Measurements from ENCODE around the gene TCF7L1.

TCF7L1 gene

DNA sequence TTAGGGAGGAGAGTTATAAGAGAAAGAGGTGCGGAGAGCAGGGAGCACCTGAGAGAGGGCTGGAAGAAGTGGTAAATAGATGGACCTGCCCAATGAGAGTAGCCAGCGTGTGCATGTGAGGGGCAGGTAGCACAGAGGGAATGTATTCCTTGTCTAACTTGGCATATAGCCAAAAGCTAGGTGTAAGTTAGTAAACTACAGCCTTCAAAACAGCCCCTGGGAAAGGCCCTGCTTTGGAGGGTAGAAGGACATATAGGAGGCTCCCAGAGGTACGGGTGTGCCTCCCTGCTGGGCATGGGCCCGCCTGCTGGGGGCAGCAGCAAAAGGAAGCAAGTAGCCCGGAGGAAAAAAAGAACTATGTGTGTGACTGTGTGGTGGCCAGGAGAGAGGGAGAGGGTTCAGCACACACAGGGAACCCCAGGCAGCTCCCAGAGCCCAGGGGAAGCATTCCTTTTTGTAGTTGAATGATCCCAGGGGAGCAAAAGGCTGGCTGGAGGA lies 48.0 kb downstream of the TCF7L1 start:
- no peaks in the 10 kb centered on the region for H3K36me3 ChIP-seq (ENCODE audit: control insufficient read depth, low read length)
- H3K4me3 ChIP-seq (ENCODE audit: low read length), result no peak overlapping the region
- H3K27ac ChIP-seq (ENCODE audit: low read depth, low read length), result no peak overlapping the region
- H4K20me1 ChIP-seq (ENCODE audit: control insufficient read depth, insufficient read depth, low read depth, low read length), result no peaks in the 10 kb centered on the region
- H3K4me2 ChIP-seq (ENCODE audit: low read length), result no peak overlapping the region
- H3K9me2 ChIP-seq (replicated peaks; ENCODE audit: control insufficient read depth, low read length), result no peaks in the 10 kb centered on the region
- H3K79me2 ChIP-seq (ENCODE audit: control insufficient read depth, low read length), result no peaks in the 10 kb centered on the region
- H3F3A ChIP-seq (ENCODE audit: control insufficient read depth, insufficient read depth), result no peaks in the 10 kb centered on the region
- H3K27me3 ChIP-seq (ENCODE audit: control insufficient read depth, low read length), result no peaks in the 10 kb centered on the region
- H3K4me1 ChIP-seq (ENCODE audit: control insufficient read depth, low read length), result no peaks in the 10 kb centered on the region
- no peaks in the 10 kb centered on the region for H3K9me3 ChIP-seq (ENCODE audit: control insufficient read depth, insufficient read depth, low read length)
- no peak for TF ChIP-seq EZH2phosphoT487 (IDR thresholded peaks at IDR 0.05; ENCODE audit: borderline replicate concordance, low read length)
- TF ChIP-seq, protein P1, sequence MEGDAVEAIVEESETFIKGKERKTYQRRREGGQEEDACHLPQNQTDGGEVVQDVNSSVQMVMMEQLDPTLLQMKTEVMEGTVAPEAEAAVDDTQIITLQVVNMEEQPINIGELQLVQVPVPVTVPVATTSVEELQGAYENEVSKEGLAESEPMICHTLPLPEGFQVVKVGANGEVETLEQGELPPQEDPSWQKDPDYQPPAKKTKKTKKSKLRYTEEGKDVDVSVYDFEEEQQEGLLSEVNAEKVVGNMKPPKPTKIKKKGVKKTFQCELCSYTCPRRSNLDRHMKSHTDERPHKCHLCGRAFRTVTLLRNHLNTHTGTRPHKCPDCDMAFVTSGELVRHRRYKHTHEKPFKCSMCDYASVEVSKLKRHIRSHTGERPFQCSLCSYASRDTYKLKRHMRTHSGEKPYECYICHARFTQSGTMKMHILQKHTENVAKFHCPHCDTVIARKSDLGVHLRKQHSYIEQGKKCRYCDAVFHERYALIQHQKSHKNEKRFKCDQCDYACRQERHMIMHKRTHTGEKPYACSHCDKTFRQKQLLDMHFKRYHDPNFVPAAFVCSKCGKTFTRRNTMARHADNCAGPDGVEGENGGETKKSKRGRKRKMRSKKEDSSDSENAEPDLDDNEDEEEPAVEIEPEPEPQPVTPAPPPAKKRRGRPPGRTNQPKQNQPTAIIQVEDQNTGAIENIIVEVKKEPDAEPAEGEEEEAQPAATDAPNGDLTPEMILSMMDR (IDR thresholded peaks at IDR 0.05; ENCODE audit: low read depth, low read length, poor library complexity, severe bottlenecking), result peak; percentile 9

DNA sequence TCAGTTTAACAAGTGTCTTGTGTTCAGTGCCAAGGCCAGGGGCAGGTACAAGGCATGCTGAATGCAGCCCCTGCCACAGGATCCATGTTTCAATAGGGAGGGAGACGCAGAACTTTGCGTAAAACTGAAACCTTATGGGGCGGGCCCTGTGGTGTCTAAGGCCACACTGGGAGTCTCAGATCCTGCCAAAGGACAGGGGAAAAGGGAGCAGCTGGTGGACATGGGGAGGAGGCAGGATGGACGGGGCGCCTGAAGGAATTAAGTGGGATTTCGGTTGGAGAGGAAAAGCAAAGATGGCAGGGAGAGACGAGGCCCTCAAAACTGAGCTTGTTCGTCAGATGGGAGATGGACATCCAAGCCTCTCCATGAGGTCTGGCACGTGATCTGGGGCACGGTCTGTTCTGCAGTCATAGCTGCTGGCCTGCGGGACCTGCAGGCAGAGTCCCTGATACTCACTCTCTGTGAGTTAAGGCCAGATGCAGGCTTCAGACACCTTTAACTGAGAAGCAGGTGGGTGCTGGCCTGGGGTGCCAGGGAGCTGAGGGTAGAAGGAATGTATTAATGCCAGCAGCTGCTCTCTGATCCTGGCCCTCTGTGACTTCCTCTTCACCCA lies 48.8 kb downstream of the TCF7L1 start:
- H4K20me1 ChIP-seq (ENCODE audit: control insufficient read depth, insufficient read depth, low read depth, low read length), result no peaks in the 10 kb centered on the region
- no peaks in the 10 kb centered on the region for H3K4me1 ChIP-seq (ENCODE audit: control insufficient read depth, low read length)

DNA sequence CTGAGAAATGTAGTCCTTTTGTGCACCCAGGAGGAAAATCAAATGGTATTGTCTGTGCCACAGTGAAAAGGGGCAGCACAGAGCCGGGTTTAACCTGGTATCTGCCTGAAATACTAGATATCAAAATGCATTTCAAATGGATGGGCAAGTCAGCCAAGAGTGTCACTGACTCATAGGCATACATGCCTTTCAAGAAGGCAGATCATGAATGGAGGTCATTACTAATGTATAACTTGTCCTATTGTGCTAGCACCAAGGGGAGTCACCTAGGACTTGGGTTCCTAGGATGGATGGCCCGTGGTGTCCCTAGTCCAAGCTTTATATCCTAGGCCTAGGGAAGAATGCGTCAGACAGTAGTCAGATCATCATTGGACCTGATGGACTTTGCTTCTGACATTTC lies 49.9 kb downstream of the TCF7L1 start:
- no peaks in the 10 kb centered on the region; the same call in 1 of the 2 replicates for H3K27me3 ChIP-seq (ENCODE audit: control insufficient read depth, low read length)
- no peak overlapping the region for H3K4me2 ChIP-seq (ENCODE audit: low read length)
- no peaks in the 10 kb centered on the region for H3K9me2 ChIP-seq (replicated peaks; ENCODE audit: control insufficient read depth, low read length)
- no peak overlapping the region for H3K4me3 ChIP-seq (ENCODE audit: low read length)
- H3K27ac ChIP-seq (ENCODE audit: low read depth, low read length), result no peak overlapping the region
- no peaks in the 10 kb centered on the region for H4K20me1 ChIP-seq (ENCODE audit: control insufficient read depth, insufficient read depth, low read depth, low read length)
- H3F3A ChIP-seq (ENCODE audit: control insufficient read depth, insufficient read depth), result no peaks in the 10 kb centered on the region
- no peaks in the 10 kb centered on the region for H3K36me3 ChIP-seq (ENCODE audit: control insufficient read depth, low read length)
- H3K9me3 ChIP-seq (ENCODE audit: control insufficient read depth, insufficient read depth, low read length), result no peaks in the 10 kb centered on the region
- H3K4me1 ChIP-seq (ENCODE audit: control insufficient read depth, low read length), result no peaks in the 10 kb centered on the region
- TF ChIP-seq EZH2phosphoT487 (IDR thresholded peaks at IDR 0.05; ENCODE audit: borderline replicate concordance, low read length), result no peak
- TF ChIP-seq, protein P1 (IDR thresholded peaks at IDR 0.05; ENCODE audit: low read depth, low read length, poor library complexity, severe bottlenecking), result no peak
- H3K79me2 ChIP-seq (ENCODE audit: control insufficient read depth, low read length), result no peaks in the 10 kb centered on the region

More for the DNA sequence above, 48.8 kb downstream of the TCF7L1 start:
- Histone ChIP-seq H3K27ac (ENCODE audit: low read depth, low read length) (no peak overlapping the region), H3K27me3 (ENCODE audit: control insufficient read depth, low read length) (no peaks in the 10 kb centered on the region), H3K36me3 (ENCODE audit: control insufficient read depth, low read length) (no peaks in the 10 kb centered on the region), H3K4me2 (ENCODE audit: low read length) (no peak overlapping the region), H3K79me2 (ENCODE audit: control insufficient read depth, low read length) (no peaks in the 10 kb centered on the region), H3K9me2 (replicated peaks; ENCODE audit: control insufficient read depth, low read length) (no peaks in the 10 kb centered on the region), H3K9me3 (ENCODE audit: control insufficient read depth, insufficient read depth, low read length) (no peaks in the 10 kb centered on the region), H3K4me3 (ENCODE audit: low read length) (no peak overlapping the region), H3F3A (ENCODE audit: control insufficient read depth, insufficient read depth) (no peaks in the 10 kb centered on the region)
- TF ChIP-seq, protein P1 (IDR thresholded peaks at IDR 0.05; ENCODE audit: low read depth, low read length, poor library complexity, severe bottlenecking), result no peak
- TF ChIP-seq EZH2phosphoT487 (IDR thresholded peaks at IDR 0.05; ENCODE audit: borderline replicate concordance, low read length), result no peak
